ENCODE measurements around the gene GALNT11. TPM values are rescaled to one million over a fixed set of nuclear protein-coding genes. Genes with fewer than 3 reads are reported as not detected.

GALNT11 gene
- total RNA-seq, 2 donors from 2014 or later: 32.7 to 35.3 TPM

GRCh38 chr7:152162287-152162686, 136.8 kb downstream of the GALNT11 start:
- DNase-seq: no peak
- no peaks in the 10 kb centered on the region for H3K4me1 ChIP-seq (ENCODE audit: control insufficient read depth, insufficient read depth, low read length)
- H3K36me3 ChIP-seq (ENCODE audit: control insufficient read depth, insufficient read depth, low read length): peaks cover 86% of the 10 kb centered on the region
- no peak overlapping the region for H3K4me3 ChIP-seq (ENCODE audit: low read length)
- H3K27me3 Mint-ChIP-seq (ENCODE audit: insufficient read depth): no peaks in the 10 kb centered on the region
- 79 to 86% methylated on average over 4 to 6 of the region's 6 CpGs for WGBS, 2 experiments (ENCODE audit: insufficient coverage in 1 of 2, insufficient read length in 1 of 2)
- H3K4me3 Mint-ChIP-seq: no peak overlapping the region
- no peak for TF ChIP-seq CTCF (conservative IDR thresholded peaks at IDR 0.05)
- H3K4me1 Mint-ChIP-seq: no peaks in the 10 kb centered on the region
- no peak overlapping the region for H3K27ac Mint-ChIP-seq
- no peaks in the 10 kb centered on the region for H3K9me3 Mint-ChIP-seq
- no peaks in the 10 kb centered on the region for H3K27me3 ChIP-seq (ENCODE audit: control insufficient read depth, insufficient read depth, low read length, poor library complexity, severe bottlenecking)
- no peak overlapping the region for H3K9ac ChIP-seq (ENCODE audit: extremely low read depth, low read length, poor library complexity, severe bottlenecking)
- H3K9me3 ChIP-seq (ENCODE audit: control insufficient read depth, low read length): no peaks in the 10 kb centered on the region
- H3K36me3 Mint-ChIP-seq (ENCODE audit: low read depth): peaks cover 64% of the 10 kb centered on the region
- H3K27ac ChIP-seq (ENCODE audit: low read depth, low read length): no peak overlapping the region

Other genes starting within 250 kb of the GALNT11 start
- gene PRKAG2, start 148.6 kb upstream of the GALNT11 start, total RNA-seq: 10 to 100 TPM; 17.2 to 20.7 TPM
- gene GALNTL5, start 69.2 kb upstream of the GALNT11 start, total RNA-seq: not detected